GM12801 (cell line): ENCODE results near the gene INSYN2B.

Experiments used
- CTCF ChIP-seq: IDR thresholded peaks from one replicate; pipeline ENCODE4 v1.5.1; 2011; ENCODE audit warnings: control low read depth; ENCODE audit not compliant: insufficient read length; ENCODE audit errors: extremely low read depth

INSYN2B gene

GRCh38 chr5:169831331-169831730, 149.0 kb downstream of the INSYN2B start:
- TF ChIP-seq CTCF, result no peak

GRCh38 chr5:169828385-169828784, 151.9 kb downstream of the INSYN2B start:
- TF ChIP-seq CTCF, result no peak

GRCh38 chr5:169827769-169828168, 152.5 kb downstream of the INSYN2B start:
- TF ChIP-seq CTCF, result no peak

GRCh38 chr5:169826618-169827017, 153.7 kb downstream of the INSYN2B start:
- TF ChIP-seq CTCF, result no peak

GRCh38 chr5:169817031-169817430, 163.3 kb downstream of the INSYN2B start:
- TF ChIP-seq CTCF, result no peak

- TF ChIP-seq CTCF, result no peak
Measured at GRCh38 chr5:169814522-169814921, 165.8 kb downstream of the INSYN2B start.
